Measurements from ENCODE around the gene BTF3.

Gene BTF3

DNA sequence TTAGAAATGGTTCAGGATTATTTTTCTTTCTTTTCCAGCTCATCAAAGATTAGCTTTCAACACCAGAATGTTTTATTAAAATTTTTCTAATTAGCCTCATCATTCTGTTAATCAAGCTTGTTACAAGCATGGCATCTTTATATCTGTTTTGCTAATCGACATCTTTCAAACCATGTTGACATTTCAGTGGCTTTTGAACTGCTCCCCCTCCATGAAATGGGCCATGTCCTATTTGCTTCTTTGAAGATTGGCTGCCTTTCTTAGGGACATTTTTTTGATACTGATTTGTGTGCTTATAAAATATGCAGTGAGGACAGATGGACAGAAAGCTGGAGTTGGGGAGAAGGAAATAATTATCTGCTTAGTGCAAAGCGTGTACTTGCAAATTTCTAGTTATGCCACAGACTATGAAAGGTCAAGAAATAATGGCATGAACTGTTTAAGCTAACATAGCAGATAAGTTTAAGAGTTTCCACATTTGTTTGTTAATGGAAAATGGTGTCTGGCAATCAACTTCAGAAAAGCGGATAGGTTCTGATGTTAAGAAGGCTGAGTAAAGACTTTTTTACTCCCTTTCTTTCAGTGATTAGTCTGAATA lies 27.5 kb downstream of the BTF3 start:
- DNase-seq = no peak

DNA sequence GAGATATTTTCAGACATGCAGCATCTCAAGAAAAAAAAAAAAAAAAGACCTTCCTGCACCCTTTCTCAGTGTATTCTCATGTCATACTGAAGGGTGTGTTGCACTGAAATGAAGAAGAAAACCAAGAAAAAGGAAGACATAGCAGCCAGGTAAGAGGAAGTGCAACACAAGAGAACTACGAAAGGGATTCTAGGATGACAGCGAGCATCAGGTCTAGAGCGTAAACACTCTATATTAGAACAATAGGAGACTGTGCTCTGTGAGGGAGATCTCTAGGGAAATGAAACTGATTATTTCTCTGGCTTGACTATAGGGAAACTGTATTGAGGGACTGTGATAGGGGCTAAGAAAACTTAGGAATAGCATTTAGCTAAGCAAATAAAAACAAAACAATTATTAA lies 30.0 kb downstream of the BTF3 start:
- DNase-seq = no peak

DNA sequence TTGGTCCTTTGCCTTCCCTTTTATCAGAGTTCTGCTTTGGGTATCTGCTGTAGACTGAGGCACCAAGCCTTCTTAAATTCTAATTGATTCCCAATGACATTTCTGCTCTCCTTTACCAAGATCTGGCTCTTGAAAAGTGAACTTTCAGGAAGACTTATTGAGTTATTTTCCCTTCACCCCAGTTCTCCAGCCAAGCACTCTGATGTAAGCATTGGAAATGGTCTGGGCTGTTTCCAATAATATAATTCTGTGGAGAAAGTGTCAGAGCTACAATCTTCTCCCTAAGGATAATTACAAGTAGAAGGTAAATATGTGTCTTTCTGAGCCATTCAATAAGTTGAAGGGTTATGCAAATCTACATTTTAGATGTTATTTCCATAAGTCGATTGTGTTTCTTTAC lies 30.8 kb downstream of the BTF3 start:
- no peak for DNase-seq

DNA sequence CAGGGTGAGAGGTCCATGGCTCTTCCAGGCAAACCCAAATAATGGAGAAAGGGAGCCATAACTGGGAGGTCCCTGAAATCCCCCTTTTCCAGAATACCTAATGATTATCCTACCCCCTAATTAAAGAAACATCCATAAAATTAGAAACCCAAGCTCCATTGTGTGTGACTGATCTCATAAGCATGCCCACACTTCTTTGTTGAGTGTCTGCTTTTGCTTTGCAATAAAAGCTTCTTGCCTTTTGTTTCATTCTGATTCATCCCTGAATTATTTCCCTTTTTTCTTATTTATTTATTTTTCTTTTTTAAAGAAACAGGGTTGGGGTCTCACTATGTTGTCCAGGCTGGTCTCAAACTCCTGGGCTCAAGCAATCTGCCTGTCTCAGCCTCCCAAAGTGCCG lies 33.1 kb downstream of the BTF3 start:
- no peak for DNase-seq

DNA sequence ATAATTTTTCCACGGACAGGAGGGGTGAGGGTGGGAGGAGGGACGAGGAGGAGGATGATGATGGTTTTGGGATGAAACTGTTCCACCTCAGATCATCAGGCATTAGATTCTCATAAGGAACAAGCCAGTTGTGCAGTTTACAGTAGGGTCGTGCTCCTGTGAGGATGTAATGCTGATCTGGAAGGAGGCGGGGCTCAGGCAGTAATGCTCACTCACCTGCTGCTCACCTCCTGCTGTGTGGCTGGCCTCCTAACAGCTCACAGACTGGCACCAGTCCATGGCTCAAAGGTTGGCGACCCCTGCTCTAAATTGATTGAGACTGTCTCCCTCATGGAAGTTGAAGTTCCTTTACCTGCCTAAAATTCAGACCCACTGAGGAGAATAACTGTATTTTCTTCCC lies 34.0 kb downstream of the BTF3 start:
- DNase-seq = no peak

DNA sequence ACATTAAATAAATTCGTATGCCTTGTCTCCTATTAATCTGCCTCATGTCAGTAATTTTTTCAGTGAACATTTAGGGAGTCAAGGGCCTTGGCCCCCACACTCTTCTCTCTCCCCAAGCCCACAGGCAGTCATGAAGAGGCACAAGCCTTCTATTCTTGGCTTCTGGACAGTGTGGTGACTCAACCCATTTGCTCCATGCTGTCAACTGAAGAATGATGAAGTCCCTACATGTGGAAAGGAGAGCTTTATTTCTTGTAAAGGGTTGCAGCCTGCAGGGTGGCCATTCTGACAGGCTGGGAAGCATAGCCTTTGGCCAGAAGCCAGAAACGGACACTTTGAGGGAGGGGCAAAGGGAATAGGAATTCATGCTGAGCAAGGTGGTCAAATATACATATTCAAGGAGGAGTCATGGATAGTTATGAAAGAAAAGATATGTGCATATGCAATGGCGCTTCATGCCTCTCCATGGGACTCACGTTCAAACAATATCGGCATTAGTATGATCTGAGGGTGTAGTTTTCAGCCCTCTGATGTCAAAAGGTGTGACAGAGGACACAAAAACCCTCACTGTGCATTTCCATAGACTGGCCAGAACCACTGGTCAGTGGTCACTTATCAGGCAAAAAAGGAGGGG lies 35.9 kb downstream of the BTF3 start:
- no peak for DNase-seq

DNA sequence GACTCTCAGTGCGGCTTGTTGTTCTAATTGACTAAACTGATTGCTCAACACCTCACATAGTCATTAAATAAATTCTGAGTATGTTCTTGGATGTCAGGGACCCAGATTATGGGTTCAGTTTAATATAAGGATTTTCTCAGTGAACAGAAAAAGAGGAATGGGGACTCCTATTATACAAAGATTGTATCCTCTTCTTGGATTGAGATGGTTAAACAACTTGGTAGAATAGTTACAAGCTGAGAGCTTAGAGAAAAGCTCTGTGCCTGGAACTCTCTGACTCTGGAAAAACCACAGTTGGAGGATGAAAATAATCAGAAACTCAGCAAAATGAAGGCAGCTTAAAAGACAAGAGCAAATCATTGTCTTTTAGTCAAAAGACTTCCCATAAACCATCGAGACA lies 36.7 kb downstream of the BTF3 start:
- DNase-seq = no peak

DNA sequence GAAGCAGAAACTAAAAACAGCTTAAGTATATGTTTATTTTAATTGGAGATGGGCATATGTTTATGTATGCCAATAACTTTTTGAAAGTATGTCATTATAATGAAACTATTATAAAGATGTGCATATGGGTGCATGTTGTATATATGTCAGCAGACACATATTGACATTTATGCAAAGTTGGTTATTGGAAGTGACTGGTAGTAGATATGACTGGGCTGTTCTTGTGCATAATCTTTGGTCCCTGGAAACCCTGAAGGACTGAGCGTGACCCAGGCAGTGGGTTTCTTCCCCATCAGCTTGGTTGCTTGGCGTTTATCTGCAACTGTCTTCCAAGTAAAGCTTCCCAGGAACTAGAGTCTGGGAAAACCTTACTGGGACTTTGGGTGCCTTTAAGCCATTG lies 41.5 kb downstream of the BTF3 start:
- DNase-seq = no peak

DNA sequence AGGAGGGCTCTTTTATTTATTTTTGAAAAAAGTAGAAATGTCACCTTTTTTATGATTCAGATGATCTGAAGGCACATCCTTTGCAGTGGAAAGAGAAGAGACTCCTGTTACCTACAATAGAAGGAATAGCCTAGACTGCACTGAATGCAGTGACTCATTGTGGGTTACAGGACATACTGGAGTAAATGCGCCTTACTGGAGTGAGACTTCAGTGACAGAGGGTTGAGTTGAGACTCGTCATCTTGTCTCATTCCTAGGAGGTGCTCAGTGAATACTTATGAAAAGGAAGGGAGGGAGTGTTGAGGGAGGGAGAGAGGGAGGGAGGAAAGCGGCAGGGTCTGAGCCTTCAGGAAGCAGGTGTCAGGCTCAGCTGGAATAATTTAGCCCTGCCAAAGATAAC lies 42.0 kb downstream of the BTF3 start:
- DNase-seq = no peak

DNA sequence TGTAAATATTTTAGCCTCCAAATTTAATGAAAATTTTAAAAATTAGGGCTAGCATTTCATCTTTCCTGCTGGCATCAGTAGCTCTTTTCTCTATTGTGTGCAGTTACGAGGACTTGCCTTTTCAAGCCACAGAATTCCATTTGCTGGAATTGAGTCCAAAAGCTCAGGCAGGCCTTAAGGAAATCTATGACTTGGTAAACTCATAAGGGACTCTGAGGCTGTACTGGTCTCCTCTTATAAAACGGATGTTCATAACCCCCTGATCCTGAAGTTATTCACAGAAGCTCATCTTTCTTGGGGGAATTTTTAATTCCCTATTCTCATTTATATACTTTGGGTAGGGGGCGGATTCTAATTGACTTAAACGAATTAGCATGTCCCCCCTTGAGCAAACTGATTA lies 43.8 kb downstream of the BTF3 start:
- DNase-seq = no peak

DNA sequence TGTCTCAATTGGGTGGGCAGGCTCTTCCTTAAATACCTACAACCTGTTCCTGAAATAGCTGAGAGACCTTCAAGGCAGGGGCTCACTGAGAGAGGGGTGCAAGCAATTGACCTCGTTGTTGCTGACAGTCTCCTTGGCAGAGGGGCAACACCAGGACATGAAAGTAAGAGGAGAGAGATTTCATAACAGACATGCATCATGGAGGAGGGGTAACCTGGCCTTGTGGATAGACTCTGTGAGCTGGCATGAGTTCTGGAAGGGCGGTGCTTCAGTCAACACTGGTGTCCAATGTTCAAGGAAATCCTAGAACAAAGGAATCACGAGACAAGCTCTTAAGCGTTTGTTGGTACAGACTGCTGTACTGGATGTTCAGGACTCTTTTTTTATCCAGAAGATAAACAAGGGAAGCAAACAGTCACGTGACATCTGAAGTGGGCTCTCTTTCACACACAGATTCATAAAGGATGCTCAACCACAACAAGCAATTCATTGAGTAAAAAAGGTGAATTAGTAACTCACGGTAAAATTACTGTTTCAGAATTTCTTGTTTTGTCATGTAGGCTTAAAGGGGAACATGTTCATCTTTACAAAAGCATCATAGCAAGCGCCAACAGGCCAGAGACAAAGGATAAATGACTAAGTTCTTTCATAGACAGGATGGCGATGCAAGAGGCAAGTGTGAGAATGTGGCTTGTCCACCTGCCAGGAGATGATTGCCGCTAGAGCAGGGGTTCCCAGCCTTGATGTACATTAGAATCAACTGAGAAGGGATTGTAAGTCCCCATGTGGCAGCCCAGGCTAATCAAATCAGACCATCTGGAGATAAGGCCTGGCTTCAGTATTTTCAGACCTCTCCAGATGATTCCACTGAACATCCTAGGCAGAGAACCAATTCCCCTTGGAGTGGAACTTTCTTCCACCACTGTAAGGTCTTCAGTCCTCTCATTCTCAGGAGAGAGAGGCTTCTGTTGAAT lies 46.5 kb downstream of the BTF3 start:
- peak; percentile 34 for DNase-seq

DNA sequence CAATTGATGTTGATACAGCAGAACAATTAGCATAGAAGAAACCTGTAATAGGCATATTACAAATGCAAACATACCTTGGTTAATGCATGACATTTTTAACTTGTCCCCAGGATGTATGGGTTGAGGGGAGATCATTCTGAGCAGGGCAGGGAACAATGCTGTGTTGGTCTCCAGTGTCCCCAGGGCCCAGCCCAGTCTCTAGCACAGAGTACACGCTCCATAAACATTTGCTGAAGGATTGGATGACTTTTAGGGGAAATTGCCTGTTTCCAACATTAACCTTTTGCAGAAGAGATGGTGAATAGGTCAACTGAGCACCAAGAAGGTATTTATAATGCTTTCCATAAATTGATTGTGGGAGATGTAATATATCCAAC lies 47.1 kb downstream of the BTF3 start:
- no peak for DNase-seq

DNA sequence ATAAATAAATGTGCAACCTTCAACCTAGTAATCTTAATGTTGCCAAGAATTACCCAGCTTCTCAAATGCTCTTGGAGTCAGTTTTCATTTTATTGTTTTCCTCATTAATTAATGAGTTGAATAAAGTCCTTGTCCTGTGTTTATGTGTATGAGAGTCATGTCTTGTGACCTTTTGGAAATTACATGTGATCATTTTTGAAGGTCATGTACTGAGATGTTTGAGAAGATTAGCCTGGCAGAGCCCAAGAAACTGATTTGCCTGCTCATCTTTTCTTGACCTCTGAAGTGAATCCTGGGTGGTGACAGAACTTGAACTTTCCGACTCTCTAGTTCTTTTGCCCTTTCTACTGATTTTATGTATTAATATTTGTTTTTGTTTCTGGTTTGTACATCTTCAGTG lies 51.8 kb downstream of the BTF3 start:
- DNase-seq = no peak

DNA sequence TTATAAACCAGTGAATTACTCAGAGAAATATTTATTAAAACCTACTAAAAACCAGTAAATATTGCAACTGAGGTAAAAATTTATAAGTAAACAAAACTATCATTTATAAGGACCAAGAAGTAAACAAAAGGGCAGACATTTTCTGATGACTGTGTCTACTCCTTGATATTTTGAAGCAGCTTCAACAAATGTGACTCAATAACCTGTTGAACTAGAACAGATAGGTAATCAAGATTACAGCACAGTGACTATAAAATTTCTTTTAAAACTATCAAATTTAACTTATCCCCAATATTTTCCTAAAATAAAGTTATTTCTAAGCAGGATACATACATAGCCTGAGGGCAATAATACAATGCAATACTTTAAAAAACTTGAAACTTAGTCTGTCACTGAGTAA lies 54.4 kb downstream of the BTF3 start:
- DNase-seq = no peak
